T-helper 1 cell treated with Interleukin-12 subunit alpha and Interleukin-12 subunit beta and Interleukin-4 antibody, amounts not matched to agents 30 ng/mL and 1 ng/mL, for 36 hours (primary cell): ENCODE results near the gene CARTPT. TPM values are rescaled to one million over a fixed set of nuclear protein-coding genes. Genes with fewer than 3 reads are reported as not detected.

ENCODE experiments used
- intact Hi-C: fragments of 100-400 bp; cut with micrococcal nuclease; formaldehyde crosslinking; loops from one replicate; pipeline ENCODE4 v1.15.1; 2024
- total RNA-seq: library from RNA; stranded (reverse); gene quantifications from 2 replicates; pipeline ENCODE4 v1.2.3, GENCODE V29; 2022

The CARTPT gene
- total RNA-seq, 1 donor from 2014 or later: not detected

DNA sequence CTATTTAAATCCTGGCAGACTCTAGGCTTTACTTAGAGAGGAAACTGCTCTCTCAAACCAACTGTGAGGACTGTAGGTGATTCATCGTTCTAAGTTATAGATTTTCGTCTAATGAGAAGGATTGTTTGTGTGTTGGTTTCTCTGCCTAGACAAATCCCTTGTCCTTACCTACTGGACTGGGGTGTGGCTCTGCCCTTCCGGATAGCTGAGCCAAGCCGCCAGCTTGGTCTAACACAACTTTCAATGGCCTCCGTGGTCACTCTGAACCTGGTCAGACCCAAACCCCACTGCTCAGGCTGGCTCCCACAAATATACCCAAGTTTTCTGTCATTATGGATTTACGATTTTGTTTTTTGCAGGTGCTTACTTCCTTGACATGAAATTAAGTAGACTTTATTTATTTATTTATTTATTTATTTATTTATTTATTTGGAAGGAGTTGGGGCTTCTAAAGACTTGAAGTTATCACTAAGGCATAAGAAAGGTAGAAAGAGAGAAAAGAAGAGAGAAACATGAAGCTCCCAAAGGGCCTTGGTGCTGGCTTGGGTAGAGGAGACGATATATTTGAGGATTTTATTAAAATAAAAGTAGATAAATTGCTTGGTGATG is 19.0 kb downstream of the CARTPT start:
- intact Hi-C loops: no loop called here

DNA sequence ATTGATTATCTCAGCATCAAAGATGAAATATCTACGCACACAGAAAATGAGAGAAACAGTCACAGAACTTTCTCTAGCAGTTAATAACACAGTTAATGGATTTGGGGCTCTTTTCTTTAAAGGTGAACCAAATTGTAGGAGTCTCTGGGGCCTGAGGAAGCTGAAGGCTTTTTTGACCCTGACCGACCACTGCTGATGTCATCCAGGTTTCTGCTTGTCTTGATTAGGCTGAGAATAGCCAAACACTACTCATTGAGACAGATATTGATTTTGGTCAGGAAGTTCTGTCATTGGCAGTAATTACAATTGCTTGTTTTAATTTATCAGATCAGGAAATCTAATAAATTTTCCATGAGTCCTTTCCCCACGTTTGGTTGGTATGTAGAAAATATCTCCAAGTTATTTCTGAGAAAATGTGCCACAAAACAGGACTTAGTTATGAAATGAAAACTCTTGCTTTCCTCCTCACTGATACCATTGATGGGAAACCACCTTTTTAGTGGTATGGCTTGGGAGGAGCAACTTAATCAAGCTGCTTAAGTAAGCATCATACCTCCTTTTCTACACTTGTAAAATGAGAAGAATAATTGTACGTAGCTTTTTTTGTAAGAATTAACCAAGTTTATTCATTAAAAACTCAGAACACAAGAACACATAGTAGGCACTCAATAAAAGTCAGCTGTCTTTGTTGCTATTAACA is 19.7 kb downstream of the CARTPT start:
- intact Hi-C loops: no loop called here

DNA sequence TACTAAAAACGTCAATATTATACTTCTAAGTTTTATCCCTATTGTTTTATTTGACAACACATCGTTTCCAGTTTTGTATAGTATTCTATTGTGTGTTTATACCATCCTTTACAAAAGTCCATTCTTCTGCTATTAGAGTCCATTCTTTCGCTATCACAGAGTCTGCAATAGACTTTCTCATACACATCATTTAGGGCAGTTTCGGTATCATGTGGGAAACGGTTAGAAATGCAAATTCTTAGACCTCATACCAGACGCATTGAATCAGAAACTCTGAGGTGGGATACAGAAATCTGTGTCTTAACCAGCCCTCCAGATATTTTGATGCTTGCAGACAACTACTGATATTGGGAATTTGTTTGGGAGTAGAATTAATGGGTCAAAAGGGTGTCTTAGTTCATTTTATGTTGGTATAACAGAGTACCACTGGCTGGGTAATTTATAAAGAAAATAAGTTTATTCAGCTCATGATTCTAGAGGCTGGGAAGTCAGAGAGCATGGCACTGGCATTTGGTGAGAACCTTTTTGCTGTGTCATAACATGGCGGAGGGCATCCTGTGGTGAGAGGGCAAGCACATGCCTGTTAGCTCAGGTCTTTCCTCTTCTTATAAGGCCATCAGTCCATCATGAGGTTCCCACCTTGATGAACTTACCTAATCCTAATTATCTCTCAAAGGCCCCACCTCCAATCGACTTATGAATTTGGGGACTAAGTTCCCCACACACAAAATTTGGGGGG is 21.1 kb downstream of the CARTPT start:
- intact Hi-C loops: no loop called here

DNA sequence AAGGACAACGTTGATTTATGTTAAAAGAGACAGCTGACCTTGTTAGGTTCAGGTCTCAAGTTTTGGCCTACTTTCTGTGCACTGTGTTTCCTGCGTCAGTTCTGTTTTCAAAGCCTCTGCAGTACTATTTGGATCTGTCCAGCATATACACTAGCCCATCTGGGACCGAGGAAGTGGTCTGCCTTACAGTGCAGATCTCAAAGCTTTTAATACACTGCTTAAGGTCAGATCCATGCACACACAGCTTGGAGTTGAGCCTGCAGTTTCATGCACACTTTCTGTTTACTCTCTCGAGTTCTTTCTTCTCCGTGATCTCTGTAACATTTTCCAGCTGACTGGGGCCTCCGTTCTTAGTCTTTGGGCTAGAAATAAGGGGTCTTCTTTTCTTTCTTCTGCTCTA is 24.1 kb downstream of the CARTPT start:
- intact Hi-C loops: no loop called here

DNA sequence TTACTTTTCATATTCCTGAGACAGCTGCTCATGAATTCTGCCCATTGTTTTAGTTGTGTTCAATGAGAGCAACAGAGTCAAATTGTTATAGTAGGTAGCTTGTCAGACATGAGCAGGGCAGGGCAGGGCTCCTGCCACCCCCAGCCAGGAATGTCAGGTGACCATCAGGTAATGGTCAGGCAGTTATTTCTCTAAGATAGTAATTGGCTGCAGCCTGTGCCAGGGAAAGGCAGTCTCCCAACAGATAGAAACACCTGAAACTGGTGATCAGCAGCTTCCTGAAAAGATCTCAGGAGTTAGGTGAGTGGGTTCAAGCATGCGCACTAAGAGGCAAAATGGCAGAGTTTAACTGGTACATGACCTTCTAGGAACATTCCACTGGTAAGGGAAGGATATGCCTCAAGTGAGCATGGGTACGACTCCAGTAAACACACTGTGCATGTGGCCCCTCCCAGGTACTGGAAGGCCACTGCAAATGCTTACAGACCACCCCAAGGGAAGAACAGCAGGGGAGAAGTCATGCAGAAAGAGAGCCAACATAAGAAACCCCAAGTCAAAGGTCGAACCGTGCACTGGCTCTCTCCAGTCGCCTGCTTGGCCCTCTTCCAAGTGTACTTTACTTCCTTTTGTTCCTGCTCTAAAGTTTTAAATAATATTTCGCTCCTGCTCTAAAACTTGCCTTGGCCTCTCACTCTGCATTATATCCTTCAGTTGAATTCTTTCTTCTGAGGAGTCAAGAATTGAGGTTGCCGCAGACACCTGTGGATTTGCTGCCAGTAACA is 25.1 kb downstream of the CARTPT start:
- intact Hi-C loops: no loop called here

DNA sequence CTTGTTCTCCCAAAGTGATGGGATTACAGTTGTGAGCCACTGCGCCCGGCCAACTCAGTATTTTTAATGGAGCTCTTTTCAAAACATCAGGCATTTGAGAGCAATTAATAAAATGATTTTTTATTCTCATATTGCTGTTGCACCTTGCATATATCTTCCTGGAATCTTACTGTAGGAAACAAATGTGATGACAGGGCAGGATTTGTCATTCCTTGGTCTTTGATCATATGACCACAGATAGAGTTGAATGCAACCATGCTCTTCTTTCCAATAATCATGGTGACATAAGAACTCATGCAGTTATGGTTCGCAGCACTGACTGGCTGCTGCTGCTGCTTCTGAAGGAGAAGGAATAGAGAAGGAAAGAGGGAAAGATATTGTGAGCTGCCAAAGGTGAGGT is 28.1 kb downstream of the CARTPT start:
- intact Hi-C loops: no loop called here

- intact Hi-C loops: no loop called here
These were observed 29.3 kb downstream of the CARTPT start for GRCh38 chr5:71748360-71748759.

DNA sequence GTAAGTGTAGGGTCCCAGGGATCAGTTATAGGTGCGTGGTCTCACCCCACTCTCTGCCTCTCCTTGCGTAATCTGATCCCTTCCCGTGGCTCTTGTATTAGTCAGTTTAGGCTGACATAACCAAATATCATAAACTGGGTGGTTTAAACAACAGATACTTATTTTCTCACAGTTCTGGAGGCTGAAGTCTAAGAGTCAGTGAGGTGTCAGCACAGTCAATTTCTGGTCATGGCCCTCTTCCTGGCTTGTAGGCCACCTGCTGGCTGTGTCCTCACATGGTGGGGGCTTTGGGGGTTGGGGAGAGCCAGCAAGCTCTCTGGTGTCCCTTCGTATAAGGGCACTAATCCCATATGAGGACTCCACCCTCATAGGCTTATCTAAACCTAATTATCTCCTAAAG is 32.3 kb downstream of the CARTPT start:
- intact Hi-C loops: no loop called here

GRCh38 chr5:71752441-71753190 is 33.5 kb downstream of the CARTPT start:
- intact Hi-C loops: no loop called here

DNA sequence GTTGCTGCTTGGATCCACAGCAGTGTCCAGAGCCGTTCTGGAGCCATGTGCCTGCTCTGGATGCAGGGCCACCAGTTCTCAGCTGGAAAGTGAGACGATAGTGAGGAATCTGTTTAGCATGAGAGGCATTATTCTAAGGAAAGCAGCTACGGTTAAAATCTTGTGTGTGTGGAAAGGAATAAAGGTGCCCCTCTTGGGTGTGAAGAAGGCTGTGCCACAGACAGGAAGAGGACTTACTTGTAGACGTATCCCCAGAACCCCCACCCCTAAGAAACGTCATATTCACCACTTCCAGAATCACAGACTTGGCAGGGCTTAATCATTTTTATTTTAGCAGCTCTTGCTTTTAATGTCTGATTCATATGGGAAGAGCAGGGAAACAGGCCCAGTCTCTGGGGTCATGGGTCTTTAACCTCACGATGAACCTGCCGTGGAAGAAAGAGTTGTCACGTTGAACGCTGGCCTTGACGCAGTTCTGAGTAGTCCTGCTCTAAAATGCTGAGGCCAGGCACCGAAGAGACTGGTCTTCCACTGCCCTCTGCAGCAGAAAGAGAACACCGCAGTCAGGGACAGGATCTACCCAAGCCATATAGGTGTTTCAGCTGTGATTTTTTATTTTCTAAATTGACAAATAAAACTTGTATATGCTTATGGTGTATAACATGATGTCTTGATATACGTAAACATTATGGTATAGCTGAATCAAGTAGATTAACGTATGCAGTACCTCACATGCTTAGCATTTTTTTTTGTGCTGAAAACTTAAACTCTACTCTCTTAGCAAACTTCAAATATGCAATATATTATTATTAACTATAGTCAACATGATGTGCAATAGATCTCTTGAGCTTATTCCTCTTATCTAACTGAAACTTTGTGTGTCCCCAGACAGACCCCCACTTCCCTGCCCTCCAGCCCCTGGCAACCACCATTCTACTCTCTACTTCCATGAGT is 38.8 kb downstream of the CARTPT start:
- intact Hi-C loops: loop anchor here (1.0 to 5.0 kb wide), 3 partner anchors 156 to 303 kb away; partner anchors contain the start of gene BDP1

- intact Hi-C loops: no loop called here
These were observed 43.8 kb downstream of the CARTPT start for GRCh38 chr5:71762826-71763225.

GRCh38 chr5:71767661-71768060 is 48.6 kb downstream of the CARTPT start:
- intact Hi-C loops: no loop called here

DNA sequence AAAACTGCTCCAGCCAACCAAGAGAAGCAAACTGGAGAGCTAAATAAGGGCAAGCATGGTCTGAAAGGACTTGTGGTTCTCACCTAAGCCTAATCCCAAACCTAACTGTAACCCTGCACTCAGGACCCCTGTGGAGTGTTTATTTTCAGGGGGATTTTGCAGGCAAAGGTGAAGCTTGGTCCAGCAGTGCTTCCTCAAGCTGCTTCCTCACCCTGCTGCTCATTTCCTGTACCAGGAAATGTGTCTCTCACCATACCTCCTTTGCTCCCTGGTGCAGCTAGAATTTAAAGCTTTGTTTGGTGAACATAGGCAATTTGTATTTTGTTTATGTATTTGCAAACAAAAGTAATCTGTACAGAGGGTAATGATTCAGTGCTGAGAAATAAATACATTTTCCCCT is 50.2 kb downstream of the CARTPT start:
- intact Hi-C loops: no loop called here

- intact Hi-C loops: no loop called here
These were observed 51.3 kb downstream of the CARTPT start for GRCh38 chr5:71770381-71770780.

Other genes with a start within 250 kb of the CARTPT start
- gene MCCC2, start 131.9 kb upstream of the CARTPT start, total RNA-seq: 44.9 and 48.1 TPM in 2 replicates